ENCODE results near the gene SERPINE3. TPM values are rescaled to one million over a fixed set of nuclear protein-coding genes. Genes with fewer than 3 reads are reported as not detected.

Gene SERPINE3
- polyA plus RNA-seq, 3 donors, result 0.14 to 1.4 (median 0.79) TPM

GRCh38 chr13:51327961-51328360, 11.5 kb upstream of the SERPINE3 start:
- no peak for DNase-seq

- no peak for DNase-seq
Measured at GRCh38 chr13:51328488-51328887, 11.0 kb upstream of the SERPINE3 start.

GRCh38 chr13:51329606-51330005, 9.9 kb upstream of the SERPINE3 start:
- DNase-seq, result no peak

- no peak for DNase-seq
Measured at GRCh38 chr13:51330791-51331190, 8.7 kb upstream of the SERPINE3 start.

- DNase-seq, result no peak
Measured at GRCh38 chr13:51331354-51331861, 8.1 kb upstream of the SERPINE3 start.

GRCh38 chr13:51332566-51333361, 6.7 kb upstream of the SERPINE3 start:
- DNase-seq, result no peak

- DNase-seq, result no peak
Measured at GRCh38 chr13:51333421-51333820, 6.1 kb upstream of the SERPINE3 start.

GRCh38 chr13:51333826-51334225, 5.7 kb upstream of the SERPINE3 start:
- DNase-seq, result no peak

GRCh38 chr13:51336746-51337145, 2.7 kb upstream of the SERPINE3 start:
- DNase-seq, result no peak

- no peak for DNase-seq
Measured at GRCh38 chr13:51339952-51340732, 651 bp downstream of the SERPINE3 start.

GRCh38 chr13:51341232-51341631, 1.7 kb downstream of the SERPINE3 start:
- no peak for DNase-seq

- DNase-seq, result no peak
Measured at GRCh38 chr13:51341791-51342190, 2.3 kb downstream of the SERPINE3 start.

- DNase-seq, result no peak
Measured at GRCh38 chr13:51342706-51343105, 3.2 kb downstream of the SERPINE3 start.

GRCh38 chr13:51343475-51343874, 4.0 kb downstream of the SERPINE3 start:
- DNase-seq, result no peak

- DNase-seq, result no peak
Measured at GRCh38 chr13:51346397-51346796, 6.9 kb downstream of the SERPINE3 start.

- DNase-seq, result no peak
Measured at GRCh38 chr13:51347099-51347498, 7.6 kb downstream of the SERPINE3 start.

- no peak for DNase-seq
Measured at GRCh38 chr13:51348069-51348967, 8.8 kb downstream of the SERPINE3 start.

- DNase-seq, result no peak
Measured at GRCh38 chr13:51349016-51349415, 9.5 kb downstream of the SERPINE3 start.

- no peak for DNase-seq
Measured at GRCh38 chr13:51355217-51355616, 15.7 kb downstream of the SERPINE3 start.

GRCh38 chr13:51357928-51358595, 18.6 kb downstream of the SERPINE3 start:
- DNase-seq, result no peak

GRCh38 chr13:51359352-51359751, 19.9 kb downstream of the SERPINE3 start:
- no peak for DNase-seq

All from renal pelvis (tissue), 4 donors.